ENCODE data around the gene OTOP2.
A peak's percentile ranks its signal among the peaks of the same experiment; 100 is the strongest.
"Not testable (repeated sequence)": the region's sequence is repeated elsewhere in the genome, so short reads cannot be mapped to it uniquely, and the experiment has no call there.

The OTOP2 gene

GRCh38 chr17:74956093-74956492 lies 32.0 kb downstream of the OTOP2 start:
- H3K9me3 Mint-ChIP-seq: no peaks in the 10 kb centered on the region
- H3K27ac Mint-ChIP-seq: no peak overlapping the region
- no peak overlapping the region for H3K4me3 Mint-ChIP-seq
- no peak for DNase-seq
- H3K36me3 Mint-ChIP-seq (ENCODE audit: insufficient read depth): no peaks in the 10 kb centered on the region
- peaks cover 0 to 17% of the 10 kb centered on the region in 2 donors for H3K27me3 Mint-ChIP-seq
- ATAC-seq (replicated peaks): no peak
- peaks cover 0 to 5% of the 10 kb centered on the region in 2 donors for H3K4me1 Mint-ChIP-seq (ENCODE audit: low read depth in 2 of 2)

- Mint-ChIP-seq H3K4me1 (ENCODE audit: low read depth in 2 of 2) (peaks cover 4 to 7% of the 10 kb centered on the region in 2 donors), H3K9me3 (no peaks in the 10 kb centered on the region), H3K4me3 (no peak overlapping the region), H3K36me3 (ENCODE audit: insufficient read depth) (no peaks in the 10 kb centered on the region), H3K27me3 (peaks cover 0 to 9% of the 10 kb centered on the region in 2 donors), H3K27ac (no peak overlapping the region)
- DNase-seq: peak; percentile 81 to 83 (median 82)
- peak; percentile 72 for ATAC-seq (replicated peaks)
Observed at GRCh38 chr17:74957935-74958740, 34.1 kb downstream of the OTOP2 start.

GRCh38 chr17:74959826-74960515 lies 35.9 kb downstream of the OTOP2 start:
- Mint-ChIP-seq H3K9me3 (no peaks in the 10 kb centered on the region), H3K27me3 (peaks cover 0 to 9% of the 10 kb centered on the region in 2 donors), H3K4me3 (no peak overlapping the region), H3K4me1 (ENCODE audit: low read depth in 2 of 2) (peaks cover 4 to 7% of the 10 kb centered on the region in 2 donors), H3K36me3 (ENCODE audit: insufficient read depth) (no peaks in the 10 kb centered on the region), H3K27ac (no peak overlapping the region)
- DNase-seq: no peak
- ATAC-seq (replicated peaks): no peak

GRCh38 chr17:74960570-74961342 lies 36.7 kb downstream of the OTOP2 start:
- no peak overlapping the region for H3K27ac Mint-ChIP-seq
- peaks cover 0 to 9% of the 10 kb centered on the region in 2 donors for H3K27me3 Mint-ChIP-seq
- ATAC-seq (replicated peaks) (peak; percentile 54), DNase-seq (no peak)
- peaks cover 4 to 7% of the 10 kb centered on the region in 2 donors for H3K4me1 Mint-ChIP-seq (ENCODE audit: low read depth in 2 of 2)
- H3K4me3 Mint-ChIP-seq: no peak overlapping the region
- no peaks in the 10 kb centered on the region for H3K9me3 Mint-ChIP-seq
- no peaks in the 10 kb centered on the region for H3K36me3 Mint-ChIP-seq (ENCODE audit: insufficient read depth)

- Mint-ChIP-seq H3K4me3 (no peak overlapping the region), H3K9me3 (no peaks in the 10 kb centered on the region), H3K27ac (no peak overlapping the region), H3K4me1 (ENCODE audit: low read depth in 2 of 2) (peaks cover 4 to 7% of the 10 kb centered on the region in 2 donors), H3K36me3 (ENCODE audit: insufficient read depth) (no peaks in the 10 kb centered on the region), H3K27me3 (peaks cover 0 to 9% of the 10 kb centered on the region in 2 donors)
- peak; percentile 83 for ATAC-seq (replicated peaks)
- DNase-seq: peak; percentile 78 to 82 (median 82)
Observed at GRCh38 chr17:74961657-74962350, 37.7 kb downstream of the OTOP2 start.

GRCh38 chr17:74962622-74963394 lies 38.7 kb downstream of the OTOP2 start:
- Mint-ChIP-seq H3K27ac (no peak overlapping the region), H3K27me3 (peaks cover 0 to 9% of the 10 kb centered on the region in 2 donors), H3K4me1 (ENCODE audit: low read depth in 2 of 2) (peaks cover 4 to 7% of the 10 kb centered on the region in 2 donors), H3K36me3 (ENCODE audit: insufficient read depth) (no peaks in the 10 kb centered on the region), H3K4me3 (no peak overlapping the region), H3K9me3 (no peaks in the 10 kb centered on the region)
- ATAC-seq (replicated peaks) (no peak), DNase-seq (no peak)

- ATAC-seq (replicated peaks) (no peak), DNase-seq (no peak)
- Mint-ChIP-seq H3K27ac (no peak overlapping the region), H3K4me3 (no peak overlapping the region), H3K36me3 (ENCODE audit: insufficient read depth) (no peaks in the 10 kb centered on the region), H3K9me3 (no peaks in the 10 kb centered on the region), H3K4me1 (ENCODE audit: low read depth in 2 of 2) (peaks cover 4% of the 10 kb centered on the region in 2 donors), H3K27me3 (peaks cover 0 to 9% of the 10 kb centered on the region in 2 donors)
Observed at GRCh38 chr17:74963656-74964055, 39.6 kb downstream of the OTOP2 start.

- no peaks in the 10 kb centered on the region for H3K36me3 Mint-ChIP-seq (ENCODE audit: insufficient read depth)
- no peak overlapping the region for H3K27ac Mint-ChIP-seq
- peaks cover 4% of the 10 kb centered on the region in 2 donors for H3K4me1 Mint-ChIP-seq (ENCODE audit: low read depth in 2 of 2)
- H3K9me3 Mint-ChIP-seq: no peaks in the 10 kb centered on the region
- no peak for ATAC-seq (replicated peaks)
- DNase-seq: no peak
- H3K27me3 Mint-ChIP-seq: peaks cover 0 to 9% of the 10 kb centered on the region in 2 donors
- H3K4me3 Mint-ChIP-seq: no peak overlapping the region
Observed at GRCh38 chr17:74964246-74964761, 40.2 kb downstream of the OTOP2 start.

- H3K9me3 Mint-ChIP-seq: no peaks in the 10 kb centered on the region
- H3K4me3 Mint-ChIP-seq: no peak overlapping the region
Observed at GRCh38 chr17:74964988-74965622, 41.0 kb downstream of the OTOP2 start.

GRCh38 chr17:74968361-74968780 lies 44.3 kb downstream of the OTOP2 start:
- peaks cover 6 to 10% of the 10 kb centered on the region in 2 donors for H3K4me1 Mint-ChIP-seq (ENCODE audit: low read depth in 2 of 2)
- H3K36me3 Mint-ChIP-seq (ENCODE audit: insufficient read depth): no peaks in the 10 kb centered on the region
- peaks cover 5 to 15% of the 10 kb centered on the region in 2 donors for H3K27me3 Mint-ChIP-seq
- ATAC-seq (replicated peaks): no peak
- no peak overlapping the region for H3K4me3 Mint-ChIP-seq
- no peaks in the 10 kb centered on the region for H3K9me3 Mint-ChIP-seq
- peak overlapping the region in 1 of 2 donors; percentile 41 for H3K27ac Mint-ChIP-seq
- DNase-seq: no peak

More at GRCh38 chr17:74964988-74965622, 41.0 kb downstream of the OTOP2 start:
- ATAC-seq (replicated peaks) (no peak), DNase-seq (no peak)
- no peaks in the 10 kb centered on the region for H3K36me3 Mint-ChIP-seq (ENCODE audit: insufficient read depth)
- H3K27me3 Mint-ChIP-seq: peaks cover 0 to 3% of the 10 kb centered on the region in 2 donors
- peak overlapping the region in 1 of 2 donors; percentile 19 for H3K27ac Mint-ChIP-seq
- H3K4me1 Mint-ChIP-seq (ENCODE audit: low read depth in 2 of 2): peaks cover 2 to 4% of the 10 kb centered on the region in 2 donors

GRCh38 chr17:74969501-74969900 lies 45.4 kb downstream of the OTOP2 start:
- not testable (repeated sequence) for H3K4me1 Mint-ChIP-seq (ENCODE audit: low read depth in 2 of 2); H3K4me3 Mint-ChIP-seq; H3K36me3 Mint-ChIP-seq (ENCODE audit: insufficient read depth); ATAC-seq (replicated peaks); H3K9me3 Mint-ChIP-seq; DNase-seq
- Mint-ChIP-seq H3K27me3 (peaks cover 5 to 24% of the 10 kb centered on the region in 2 donors), H3K27ac (peak overlapping the region in 1 of 2 donors; percentile 77)

- Mint-ChIP-seq H3K36me3 (ENCODE audit: insufficient read depth) (no peaks in the 10 kb centered on the region), H3K4me3 (no peak overlapping the region), H3K27ac (peak overlapping the region in 1 of 2 donors; percentile 77), H3K4me1 (ENCODE audit: low read depth in 2 of 2) (peaks cover 6 to 10% of the 10 kb centered on the region in 2 donors), H3K27me3 (peaks cover 5 to 33% of the 10 kb centered on the region in 2 donors), H3K9me3 (no peaks in the 10 kb centered on the region)
- DNase-seq (no peak), ATAC-seq (replicated peaks) (no peak)
Observed at GRCh38 chr17:74970395-74970794, 46.3 kb downstream of the OTOP2 start.
